NCI-H526 (cell line): ENCODE measurements around the gene GAL.
"Not testable (repeated sequence)": the region's sequence is repeated elsewhere in the genome, so short reads cannot be mapped to it uniquely, and the experiment has no call there.

Source experiments
- DNase-seq, 2 experiments: peaks; one replicate each; lab custom pipeline; 2025; lab: John Stamatoyannopoulos, UW

The GAL gene

GRCh38 chr11:68684385-68685356, at the start of gene GAL:
TSS of gene GAL (plus strand) at chr11:68684544. CDS start at chr11:68684924, 380 bp downstream.
- peak in 1 of 2 experiments; percentile 75 for DNase-seq

- DNase-seq, result not testable (repeated sequence)
Observed at GRCh38 chr11:68634606-68635005, 49.7 kb upstream of the GAL start.

- not testable (repeated sequence) for DNase-seq
Observed at GRCh38 chr11:68635172-68635571, 49.2 kb upstream of the GAL start.

- not testable (repeated sequence) for DNase-seq
Observed at GRCh38 chr11:68635883-68636282, 48.5 kb upstream of the GAL start.

- DNase-seq, result not testable (repeated sequence)
Observed at GRCh38 chr11:68639322-68639721, 45.0 kb upstream of the GAL start.

GRCh38 chr11:68641880-68642279, 42.5 kb upstream of the GAL start:
- DNase-seq, result no peak

- DNase-seq, result peak; percentile 39 to 75
Observed at GRCh38 chr11:68643585-68643984, 40.8 kb upstream of the GAL start.

GRCh38 chr11:68646832-68647231, 37.5 kb upstream of the GAL start:
- no peak for DNase-seq

- no peak for DNase-seq
Observed at GRCh38 chr11:68649851-68650555, 34.3 kb upstream of the GAL start.

- no peak for DNase-seq
Observed at GRCh38 chr11:68650801-68651200, 33.5 kb upstream of the GAL start.

GRCh38 chr11:68651208-68651984, 32.9 kb upstream of the GAL start:
- DNase-seq, result no peak

GRCh38 chr11:68651985-68652682, 32.2 kb upstream of the GAL start:
- DNase-seq, result no peak

GRCh38 chr11:68652683-68653156, 31.6 kb upstream of the GAL start:
- no peak for DNase-seq

- DNase-seq, result no peak
Observed at GRCh38 chr11:68653486-68654430, 30.6 kb upstream of the GAL start.

- no peak for DNase-seq
Observed at GRCh38 chr11:68654978-68655377, 29.4 kb upstream of the GAL start.

GRCh38 chr11:68655406-68655805, 28.9 kb upstream of the GAL start:
- DNase-seq, result no peak

- DNase-seq, result no peak
Observed at GRCh38 chr11:68655806-68656205, 28.5 kb upstream of the GAL start.

- no peak for DNase-seq
Observed at GRCh38 chr11:68657021-68657780, 27.1 kb upstream of the GAL start.

GRCh38 chr11:68658097-68658496, 26.2 kb upstream of the GAL start:
- DNase-seq, result no peak
